Endothelial cell of umbilical vein (primary cell): ENCODE results near the gene PREP. TPM values are rescaled to one million over a fixed set of nuclear protein-coding genes. Genes with fewer than 3 reads are reported as not detected.

Experiments
- BruUV-seq: library from RNA; stranded (reverse); fragments of 400-500 nt; replicated peaks from 2 replicates; lab custom pipeline; 2021; lab: Mats Ljungman, UMichigan
- CTCF ChIA-PET: fragments of 300-600, 350-600 bp; sonication (Branson Sonifier 250); formaldehyde crosslinking; loops from one replicate; lab custom pipeline; 2021; ENCODE audit warnings: antibody characterized with exemption, inconsistent platforms; lab: Charles Lee
- POLR2A ChIA-PET: fragments of 300-600, 350-600 bp; sonication (Branson Sonifier 250); formaldehyde crosslinking; loops from one replicate; lab custom pipeline; 2021; ENCODE audit warnings: antibody characterized with exemption, inconsistent platforms; lab: Charles Lee
- DNase-seq: peaks from one replicate; pipeline ENCODE4 v3.0.0-alpha.2; 2011; ENCODE audit warnings: low read depth, low spot score
- FAIRE-seq: peaks from 2 replicates; lab custom pipeline; 2011; peaks lifted over from hg19 to GRCh38; lab: Jason Lieb, UNC
- H2AFZ ChIP-seq: 2 replicates; pipeline ENCODE4 v1.6.0; 2012; ENCODE audit warnings: low read depth, low read length, control low read depth, inconsistent platforms
- H3K27ac ChIP-seq: 2 replicates; pipeline ENCODE4 v1.5.1; 2011; ENCODE audit warnings: low read depth, mild to moderate bottlenecking, control low read depth, low read length, moderate library complexity; ENCODE audit not compliant: insufficient read depth
- H3K27me3 ChIP-seq, 2 experiments: 2 replicates each; pipeline versions ENCODE4 v1.6.0 to v1.6.1; 2011; ENCODE audit warnings: low read length in 2 of 2, mixed read lengths in 1 of 2; ENCODE audit not compliant: control insufficient read depth in 2 of 2, insufficient read depth in 2 of 2
- H3K36me3 ChIP-seq, 2 experiments: 2 replicates in 1 of 2; 3 replicates in 1 of 2; pipeline ENCODE4 v1.5.1; 2011; ENCODE audit warnings: low read length in 2 of 2, mild to moderate bottlenecking in 1 of 2, moderate library complexity in 1 of 2; ENCODE audit not compliant: control insufficient read depth in 2 of 2, insufficient read depth in 2 of 2; ENCODE audit errors: extremely low read depth in 1 of 2
- H3K4me1 ChIP-seq: 3 replicates; pipeline ENCODE4 v1.5.1; 2011; ENCODE audit warnings: mild to moderate bottlenecking, low read length; ENCODE audit not compliant: control insufficient read depth, insufficient read depth; ENCODE audit errors: extremely low read depth
- H3K4me2 ChIP-seq: 2 replicates; pipeline ENCODE4 v1.6.1; 2011; ENCODE audit warnings: low read length, control low read depth, mixed read lengths; ENCODE audit not compliant: insufficient read depth
- H3K4me3 ChIP-seq, 3 experiments: fragments of 200-600 bp in 1 of 3; sonication (generic), shearing (Covaris generic) in 1 of 3; replicated peaks in 1 of 3; 2 replicates each; pipeline ENCODE4 v1.5.1; 2011 to 2016; ENCODE audit warnings: control low read depth in 3 of 3, low read length in 3 of 3, mild to moderate bottlenecking in 2 of 3, inconsistent platforms in 1 of 3, low read depth in 1 of 3, moderate library complexity in 1 of 3; ENCODE audit not compliant: insufficient read depth in 1 of 3
- H3K79me2 ChIP-seq: 2 replicates; pipeline ENCODE4 v1.6.0; 2012; ENCODE audit warnings: low read length, inconsistent platforms; ENCODE audit not compliant: control insufficient read depth, insufficient read depth
- H3K9ac ChIP-seq: replicated peaks from 2 replicates; pipeline ENCODE3; 2011; ENCODE audit warnings: low read length, control low read depth; ENCODE audit not compliant: insufficient read depth; ENCODE audit errors: extremely low read depth
- H3K9me1 ChIP-seq: replicated peaks from 3 replicates; pipeline ENCODE4 v1.6.0; 2011; ENCODE audit warnings: mild to moderate bottlenecking, low read length; ENCODE audit not compliant: control insufficient read depth, insufficient read depth; ENCODE audit errors: extremely low read depth
- H3K9me3 ChIP-seq: replicated peaks from 2 replicates; pipeline ENCODE4 v1.5.1; 2012; ENCODE audit warnings: low read length, inconsistent platforms; ENCODE audit not compliant: control insufficient read depth, insufficient read depth
- H4K20me1 ChIP-seq: replicated peaks from 2 replicates; pipeline ENCODE3; 2011; ENCODE audit warnings: mild to moderate bottlenecking, low read length; ENCODE audit not compliant: control insufficient read depth, insufficient read depth; ENCODE audit errors: extremely low read depth
- CTCF ChIP-seq, 2 donors: IDR thresholded peaks; 1 replicate in 1 of 2; 2 replicates in 1 of 2; pipeline ENCODE4 v1.5.1; 2011; ENCODE audit warnings: low read length in 2 of 2, mild to moderate bottlenecking in 2 of 2, moderate library complexity in 2 of 2, control low read depth in 1 of 2, inconsistent platforms in 1 of 2, low read depth in 1 of 2; ENCODE audit not compliant: insufficient read depth in 1 of 2; ENCODE audit errors: extremely low read depth in 1 of 2
- EZH2 ChIP-seq: IDR thresholded peaks from 2 replicates; pipeline ENCODE4 v1.6.1; 2012; ENCODE audit warnings: borderline replicate concordance, low read depth, mild to moderate bottlenecking, moderate library complexity, low read length, inconsistent platforms; ENCODE audit not compliant: severe bottlenecking
- FOS ChIP-seq: IDR thresholded peaks from 2 replicates; pipeline ENCODE4 v1.6.1; 2011; ENCODE audit warnings: mild to moderate bottlenecking, low read length, moderate library complexity, borderline replicate concordance; ENCODE audit not compliant: insufficient read depth
- GATA2 ChIP-seq: IDR thresholded peaks from 2 replicates; pipeline ENCODE4 v1.7.0; 2011; ENCODE audit warnings: low read depth, mild to moderate bottlenecking, moderate library complexity, mixed read lengths, low read length; ENCODE audit not compliant: insufficient read length, insufficient read depth
- JUN ChIP-seq: IDR thresholded peaks from 2 replicates; pipeline ENCODE4 v1.6.1; 2011; ENCODE audit warnings: borderline replicate concordance, low read depth; ENCODE audit not compliant: insufficient read length, insufficient read depth
- MAX ChIP-seq: IDR thresholded peaks from 2 replicates; pipeline ENCODE4 v1.6.1; 2011; ENCODE audit not compliant: insufficient read depth, insufficient read length
- MYC ChIP-seq: IDR thresholded peaks from one replicate; pipeline ENCODE4 v1.6.1; 2011; ENCODE audit warnings: mild to moderate bottlenecking, low read depth, low read length
- POLR2A ChIP-seq: IDR thresholded peaks from 2 replicates; pipeline ENCODE4 v1.6.1; 2012; ENCODE audit warnings: low read depth, mild to moderate bottlenecking, control low read depth, low read length
- POLR2AphosphoS5 ChIP-seq: IDR thresholded peaks from 2 replicates; pipeline ENCODE4 v1.6.1; 2012; ENCODE audit warnings: low read depth, mild to moderate bottlenecking, control low read depth, low read length, moderate library complexity; ENCODE audit not compliant: insufficient read depth
- dilution Hi-C: fragments of 300-500 bp; cut with MboI; formaldehyde crosslinking; loops from one replicate; pipeline ENCODE4 v1.15.0; 2019; ENCODE audit warnings: low sequenced_read_pairs; ENCODE audit not compliant: extremely low pct_ligation_motif_present
- intact Hi-C: fragments of 100-400 bp; cut with micrococcal nuclease; formaldehyde crosslinking; loops from one replicate; pipeline ENCODE4 v1.10.0; 2022
- polyA plus RNA-seq, 4 experiments: library from polyadenylated mRNA; depleted of rRNA in 3 of 4; stranded (reverse) in 3 of 4; unstranded in 1 of 4; fragments of >200 nt; gene quantifications; 2 replicates each; pipeline versions ENCODE4 v1.2.1 to v1.2.3, GENCODE V29; 2011 to 2012; ENCODE audit warnings: missing spikeins in 1 of 4
- total RNA-seq: library from RNA; stranded (reverse); gene quantifications from 2 replicates; pipeline ENCODE4 v1.2.3, GENCODE V29; 2021

The PREP gene
- total and polyA plus RNA-seq, 2 donors (not counting 3 experiments of a cell fraction or from before 2014, with no cell fraction given): 17.2 to 37.7 TPM

DNA sequence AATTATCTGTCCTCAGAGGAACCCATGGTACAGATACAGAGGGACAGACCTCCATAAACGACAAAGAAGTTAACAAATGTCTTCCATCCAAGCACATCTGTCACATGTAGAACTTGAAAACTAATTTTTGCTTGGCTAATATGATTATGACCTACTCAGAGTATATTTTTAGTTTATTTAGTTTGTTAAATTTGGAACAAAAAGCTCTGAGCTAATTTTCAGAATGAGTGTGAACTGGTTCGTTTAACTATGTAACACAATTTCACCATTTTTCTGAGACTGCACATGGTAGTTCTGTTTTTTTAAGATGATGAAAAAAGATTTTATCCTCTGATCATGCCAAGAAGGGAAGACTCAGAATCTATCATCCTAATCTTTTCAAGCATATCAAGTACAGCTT is 34.4 kb upstream of the PREP start:
- TF ChIP-seq EZH2: no peak
- TF ChIP-seq JUN: no peak
- TF ChIP-seq MYC: no peak
- TF ChIP-seq FOS: no peak
- no peak for TF ChIP-seq POLR2A
- no peak for TF ChIP-seq MAX
- intact Hi-C loops: no loop called here
- POLR2A ChIA-PET: no interaction called here

GRCh38 chr6:105433723-105434122 is 30.8 kb upstream of the PREP start:
- intact Hi-C loops: loop anchor here (2.0 to 5.0 kb wide), 4 partner anchors 159 to 649 kb away; no protein-coding TSS in a partner anchor
- DNase-seq (no peak), FAIRE-seq (no peak)
- BruUV-seq: no TSS peak
- Histone ChIP-seq H3K9me3 (no peaks in the 10 kb centered on the region), H4K20me1 (no peaks in the 10 kb centered on the region), H3K36me3 (no peaks in the 10 kb centered on the region), H3K79me2 (no peaks in the 10 kb centered on the region), H2AFZ (no peak overlapping the region), H3K27ac (peak overlapping the region; percentile 82), H3K9ac (no peak overlapping the region), H3K4me3 (no peak overlapping the region), H3K4me2 (no peak overlapping the region), H3K4me1 (peaks cover 28% of the 10 kb centered on the region), H3K9me1 (no peaks in the 10 kb centered on the region), H3K27me3 (no peaks in the 10 kb centered on the region)
- POLR2A ChIA-PET: interaction anchor here (1.3 kb wide), 1 partner anchor 26 kb away, joined by 5 read pairs; no protein-coding TSS in a partner anchor
- CTCF ChIA-PET: interaction anchor here (3.0 to 3.9 kb wide), 5 partner anchors 19 to 867 kb away, joined by 33 to 89 read pairs (median 35); no protein-coding TSS in a partner anchor
- dilution Hi-C loops: no loop called here
- TF ChIP-seq JUN (no peak), MAX (no peak), FOS (no peak), GATA2 (no peak), EZH2 (no peak), POLR2AphosphoS5 (no peak), CTCF (IDR thresholded peaks at IDR 0.05; ENCODE audit: extremely low read depth in 1 of 2, insufficient read depth in 1 of 2, low read depth in 1 of 2, low read length in 2 of 2) (no peak), MYC (no peak), POLR2A (no peak)

More for the DNA sequence above, 34.4 kb upstream of the PREP start:
- no peak overlapping the region for H3K4me2 ChIP-seq
- no peaks in the 10 kb centered on the region for H4K20me1 ChIP-seq
- H3K4me3 ChIP-seq: no peak overlapping the region
- no peak overlapping the region for H2AFZ ChIP-seq
- no peak for FAIRE-seq
- H3K9me1 ChIP-seq: no peaks in the 10 kb centered on the region
- no peaks in the 10 kb centered on the region for H3K79me2 ChIP-seq
- H3K4me1 ChIP-seq: peaks cover 16% of the 10 kb centered on the region
- H3K36me3 ChIP-seq: no peaks in the 10 kb centered on the region
- H3K9me3 ChIP-seq: no peaks in the 10 kb centered on the region
- no peak for DNase-seq
- H3K9ac ChIP-seq: no peak overlapping the region
- dilution Hi-C loops: no loop called here
- CTCF ChIA-PET: no interaction called here
- no peaks in the 10 kb centered on the region for H3K27me3 ChIP-seq
- H3K27ac ChIP-seq: no peak overlapping the region
- no TSS peak for BruUV-seq
